Upper lobe of right lung (tissue), 1 donor: ENCODE measurements around the gene HS6ST3. TPM values are rescaled to one million over a fixed set of nuclear protein-coding genes. Genes with fewer than 3 reads are reported as not detected.
"Not testable (repeated sequence)": the region's sequence is repeated elsewhere in the genome, so short reads cannot be mapped to it uniquely, and the experiment has no call there.

ENCODE experiments used
- ATAC-seq: fragments of 200-7000 bp; cut with Tn5 transposase; one replicate; pipeline ENCODE4 v1.9.1; 2020; ENCODE audit warnings: mild to moderate bottlenecking, moderate library complexity
- DNase-seq: peaks from one replicate; pipeline ENCODE4 v3.0.0-alpha.2; 2020
- H3K27ac ChIP-seq: fragments of 200-600 bp; one replicate; pipeline ENCODE4 v1.8.0; 2022
- H3K27me3 ChIP-seq: fragments of 200-600 bp; one replicate; pipeline ENCODE4 v1.8.0; 2022; ENCODE audit warnings: mild to moderate bottlenecking
- H3K36me3 ChIP-seq: fragments of 200-600 bp; one replicate; pipeline ENCODE4 v1.8.0; 2022
- H3K4me1 ChIP-seq: fragments of 200-600 bp; one replicate; pipeline ENCODE4 v1.8.0; 2022
- H3K4me3 ChIP-seq: fragments of 200-600 bp; one replicate; pipeline ENCODE4 v1.8.0; 2022; ENCODE audit warnings: mild to moderate bottlenecking
- H3K9me3 ChIP-seq: fragments of 200-600 bp; one replicate; pipeline ENCODE4 v1.8.0; 2022
- intact Hi-C: fragments of 100-400 bp; cut with DNase I; formaldehyde crosslinking; loops from one replicate; pipeline ENCODE4 v1.11.0; 2022
- long read RNA-seq: library from polyadenylated mRNA; unstranded; transcript quantifications from one replicate; pipeline ENCODE4 v2.0.0, GENCODE V29; 2021
- total RNA-seq: library from RNA; stranded (reverse); fragmentation: NEBNext Ultra II Directional; extraction: Animal tissue kit (Norgen Biotek cat#: 25700); gene quantifications from one replicate; pipeline ENCODE4 v1.2.1, GENCODE V29; 2021
- TF ChIP-seq, protein P1 (sequence below): fragments of 200-600 bp; IDR thresholded peaks from one replicate; pipeline ENCODE4 v1.8.0; 2022; ENCODE audit warnings: antibody characterized with exemption
- donor health status: DM: no; HTN: yes; CAD: no; lungs with severe emphysema.

Gene HS6ST3
- total RNA-seq: not detected
- long read RNA-seq: 0 reads

DNA sequence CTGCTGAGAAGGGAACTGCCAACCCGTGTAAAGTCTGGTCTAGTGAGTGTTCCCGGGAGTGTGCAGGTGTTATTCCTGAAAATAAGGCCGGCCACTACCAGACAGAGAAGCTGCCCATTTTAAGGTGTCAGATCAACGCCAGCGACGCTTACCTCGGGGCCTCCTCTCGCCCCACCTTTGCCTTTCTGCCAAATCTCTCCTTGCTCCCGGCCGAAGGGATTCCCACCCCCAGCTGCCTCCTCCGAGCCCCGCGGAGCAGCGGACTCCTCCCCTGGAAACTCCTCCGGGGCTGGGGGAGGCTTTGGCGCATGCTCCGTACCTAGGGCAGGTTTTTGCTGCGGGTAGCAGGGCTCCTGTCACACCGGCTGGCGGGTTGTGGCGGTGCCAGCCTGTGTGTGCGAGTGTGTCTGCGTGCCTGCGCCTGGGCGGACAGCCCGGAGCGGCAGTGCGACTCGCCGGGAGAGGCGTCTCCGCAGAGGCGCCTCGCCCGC lies at the start of gene HS6ST3:
TSS of gene HS6ST3 (plus strand) at position 359 of the 491 bp plus-strand sequence.
- intact Hi-C loops: no loop called here
- ATAC-seq (peak; percentile 65), DNase-seq (peak; percentile 67)
- no peaks in the 10 kb centered on the region for H3K9me3 ChIP-seq
- TF ChIP-seq, protein P1, sequence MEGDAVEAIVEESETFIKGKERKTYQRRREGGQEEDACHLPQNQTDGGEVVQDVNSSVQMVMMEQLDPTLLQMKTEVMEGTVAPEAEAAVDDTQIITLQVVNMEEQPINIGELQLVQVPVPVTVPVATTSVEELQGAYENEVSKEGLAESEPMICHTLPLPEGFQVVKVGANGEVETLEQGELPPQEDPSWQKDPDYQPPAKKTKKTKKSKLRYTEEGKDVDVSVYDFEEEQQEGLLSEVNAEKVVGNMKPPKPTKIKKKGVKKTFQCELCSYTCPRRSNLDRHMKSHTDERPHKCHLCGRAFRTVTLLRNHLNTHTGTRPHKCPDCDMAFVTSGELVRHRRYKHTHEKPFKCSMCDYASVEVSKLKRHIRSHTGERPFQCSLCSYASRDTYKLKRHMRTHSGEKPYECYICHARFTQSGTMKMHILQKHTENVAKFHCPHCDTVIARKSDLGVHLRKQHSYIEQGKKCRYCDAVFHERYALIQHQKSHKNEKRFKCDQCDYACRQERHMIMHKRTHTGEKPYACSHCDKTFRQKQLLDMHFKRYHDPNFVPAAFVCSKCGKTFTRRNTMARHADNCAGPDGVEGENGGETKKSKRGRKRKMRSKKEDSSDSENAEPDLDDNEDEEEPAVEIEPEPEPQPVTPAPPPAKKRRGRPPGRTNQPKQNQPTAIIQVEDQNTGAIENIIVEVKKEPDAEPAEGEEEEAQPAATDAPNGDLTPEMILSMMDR: no peak
- H3K27me3 ChIP-seq: peaks cover 83% of the 10 kb centered on the region
- H3K4me3 ChIP-seq: peak within 1 kb of the TSS; percentile 44
- no peak within 1 kb of the TSS for H3K27ac ChIP-seq
- no peaks in the 10 kb centered on the region for H3K36me3 ChIP-seq
- no peaks in the 10 kb centered on the region for H3K4me1 ChIP-seq

DNA sequence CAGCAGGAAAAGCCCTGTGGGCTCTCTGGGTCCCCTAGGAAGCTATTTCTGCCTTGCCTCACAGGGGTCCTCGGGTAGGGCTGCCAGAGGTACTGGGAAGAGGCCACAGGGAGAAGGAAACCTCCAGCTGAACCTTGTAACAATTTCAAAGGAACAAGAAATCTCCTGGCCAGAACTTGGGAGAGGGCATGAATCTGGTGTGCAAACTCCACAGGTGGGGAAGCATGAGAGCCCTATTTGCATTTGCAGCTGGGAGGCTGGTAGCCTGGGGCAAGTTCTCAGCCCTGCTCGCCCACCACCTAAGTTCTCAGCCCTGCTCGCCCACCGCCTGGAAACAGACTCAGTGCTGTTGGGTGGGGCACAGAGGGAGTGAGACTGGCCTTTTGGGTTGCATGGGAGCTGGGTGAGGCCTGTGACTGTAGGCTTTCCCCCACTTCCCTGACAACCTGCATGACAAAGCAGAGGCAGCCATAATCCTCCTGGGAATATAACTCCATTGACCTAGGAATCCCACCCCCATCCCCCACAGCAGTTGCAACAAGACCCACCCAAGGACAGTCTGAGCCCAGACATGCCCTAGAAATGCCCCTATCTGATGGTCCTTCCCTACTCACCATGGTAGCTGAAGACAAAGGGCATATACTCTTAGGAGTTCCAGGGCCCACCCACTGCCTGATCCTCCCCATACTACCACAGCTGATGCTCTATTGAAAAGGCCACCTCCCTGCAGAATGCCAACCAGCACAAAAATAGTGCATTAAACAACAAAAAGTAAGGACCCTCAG lies 48.4 kb upstream of the HS6ST3 start:
- no peak for ATAC-seq
- TF ChIP-seq, protein P1: no peak
- intact Hi-C loops: no loop called here

DNA sequence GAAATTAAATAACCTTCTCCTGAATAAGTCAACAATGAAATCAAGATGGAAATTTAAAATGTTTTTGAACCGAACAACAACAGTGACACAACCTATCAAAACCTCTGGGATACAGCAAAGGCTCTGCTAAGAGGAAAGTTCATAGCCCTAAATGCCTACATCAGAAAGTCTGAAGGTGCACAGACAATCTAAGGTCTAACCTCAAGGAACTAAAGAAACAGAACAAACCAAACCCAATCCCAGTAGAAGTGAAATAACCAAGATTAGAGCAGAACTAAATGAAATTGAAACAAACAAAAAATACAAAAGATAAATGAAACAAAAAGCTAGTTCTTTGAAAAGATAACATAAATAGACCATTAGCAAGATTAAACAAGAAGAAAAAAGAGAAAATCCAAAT lies 45.7 kb upstream of the HS6ST3 start:
- Histone ChIP-seq H3K9me3 (no peaks in the 10 kb centered on the region), H3K27me3 (no peaks in the 10 kb centered on the region), H3K27ac (no peak overlapping the region), H3K4me3 (no peak overlapping the region), H3K4me1 (no peaks in the 10 kb centered on the region), H3K36me3 (no peaks in the 10 kb centered on the region)
- DNase-seq (no peak), ATAC-seq (no peak)
- intact Hi-C loops: no loop called here
- TF ChIP-seq, protein P1: no peak

More for the DNA sequence above, 48.4 kb upstream of the HS6ST3 start:
- Histone ChIP-seq H3K4me3 (no peak overlapping the region), H3K27ac (no peak overlapping the region), H3K36me3 (no peaks in the 10 kb centered on the region), H3K4me1 (no peaks in the 10 kb centered on the region), H3K9me3 (no peaks in the 10 kb centered on the region), H3K27me3 (no peaks in the 10 kb centered on the region)
- no peak for DNase-seq

DNA sequence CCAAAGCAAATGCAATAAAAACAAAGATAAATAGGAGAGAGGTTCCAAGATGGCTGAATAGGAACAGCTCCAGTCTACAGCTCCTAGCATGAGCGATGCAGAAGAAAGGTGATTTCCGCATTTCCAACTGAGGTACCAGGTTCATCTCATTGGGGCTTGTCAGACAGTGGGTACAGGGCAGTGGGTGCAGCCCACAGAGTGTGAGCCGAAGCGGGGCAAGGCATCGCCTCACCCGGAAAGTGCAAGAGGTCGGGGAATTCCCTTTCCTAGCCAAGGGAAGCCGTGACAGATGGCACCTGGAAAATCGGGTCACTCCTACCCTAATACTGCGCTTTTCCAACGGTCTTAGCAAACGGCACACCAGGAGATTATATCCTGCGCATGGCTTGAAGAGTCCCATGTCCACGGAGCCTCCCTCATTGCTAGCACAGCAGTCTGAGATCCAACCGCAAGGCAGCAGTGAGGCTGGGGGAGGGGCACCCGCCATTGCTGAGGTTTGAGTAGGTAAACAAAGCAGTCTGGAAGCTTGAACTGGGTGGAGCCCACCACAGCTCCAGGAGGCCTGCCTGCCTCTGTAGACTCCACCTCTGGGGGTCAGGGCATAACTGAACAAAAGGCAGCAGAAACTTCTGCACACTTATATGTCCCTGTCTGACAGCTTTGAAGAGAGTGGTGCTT lies 43.3 kb upstream of the HS6ST3 start:
- H3K4me3 ChIP-seq, ATAC-seq, H3K36me3 ChIP-seq, DNase-seq, H3K9me3 ChIP-seq, H3K4me1 ChIP-seq, intact Hi-C loops, H3K27ac ChIP-seq, H3K27me3 ChIP-seq: not testable (repeated sequence)

DNA sequence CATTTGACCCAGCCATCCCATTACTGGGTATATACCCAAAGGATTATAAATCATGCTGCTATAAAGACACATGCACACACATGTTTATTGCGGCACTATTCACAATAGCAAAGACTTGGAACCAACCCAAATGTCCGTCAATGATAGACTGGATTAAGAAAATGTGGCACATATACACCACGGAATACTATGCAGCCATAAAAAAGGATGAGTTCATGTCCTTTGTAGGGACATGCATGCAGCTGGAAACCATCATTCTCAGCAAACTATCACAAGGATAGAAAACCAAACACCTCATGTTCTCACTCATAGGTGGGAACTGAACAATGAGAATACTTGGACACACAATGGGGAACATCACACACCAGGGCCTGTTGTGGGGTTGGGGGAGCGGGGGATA lies 39.0 kb upstream of the HS6ST3 start:
- intact Hi-C loops, H3K4me1 ChIP-seq, H3K4me3 ChIP-seq, DNase-seq, H3K9me3 ChIP-seq, ATAC-seq, H3K36me3 ChIP-seq, H3K27me3 ChIP-seq, H3K27ac ChIP-seq: not testable (repeated sequence)

DNA sequence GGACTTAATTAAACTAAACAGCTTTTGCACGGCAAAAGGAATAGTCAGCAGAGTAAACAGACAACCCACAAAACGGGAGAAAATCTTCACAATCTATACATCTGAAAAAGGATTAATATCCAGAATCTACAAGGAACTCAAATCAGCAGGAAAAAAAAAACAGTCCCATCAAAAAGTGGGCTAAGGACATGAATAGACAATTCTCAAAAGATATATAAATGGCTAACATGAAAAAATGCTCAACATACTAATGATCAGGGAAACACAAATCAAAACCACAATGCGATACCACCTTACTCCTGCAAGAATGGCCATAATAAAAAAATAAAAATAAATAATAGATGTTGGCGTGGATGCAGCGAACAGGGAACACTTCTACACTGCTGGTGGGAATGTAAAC lies 38.4 kb upstream of the HS6ST3 start:
- H3K4me1 ChIP-seq, intact Hi-C loops, H3K27ac ChIP-seq, H3K36me3 ChIP-seq, H3K27me3 ChIP-seq, DNase-seq, H3K9me3 ChIP-seq, H3K4me3 ChIP-seq, ATAC-seq: not testable (repeated sequence)

DNA sequence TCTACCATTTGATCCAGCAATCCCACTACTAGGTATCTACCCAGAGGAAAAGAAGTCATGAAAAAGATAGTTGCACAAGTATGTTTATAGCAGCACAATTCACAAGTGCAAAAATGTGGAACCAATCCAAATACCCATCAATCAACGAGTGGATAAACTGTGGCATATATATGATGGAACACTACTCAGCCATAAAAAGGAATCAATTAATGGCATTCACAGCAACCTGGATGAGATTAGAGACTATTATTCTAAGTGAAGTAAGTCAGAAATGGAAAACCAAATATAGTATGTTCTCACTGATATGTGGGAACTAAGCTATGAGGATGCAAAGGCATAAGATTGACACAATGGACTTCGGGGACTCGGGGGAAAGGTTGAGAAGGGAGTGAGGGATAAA lies 38.0 kb upstream of the HS6ST3 start:
- DNase-seq, ATAC-seq, H3K9me3 ChIP-seq, intact Hi-C loops, H3K27me3 ChIP-seq, H3K36me3 ChIP-seq, H3K4me3 ChIP-seq, H3K27ac ChIP-seq, H3K4me1 ChIP-seq: not testable (repeated sequence)
